GM19397 (cell line): ENCODE results near the gene NELL1.

Experiments
- ATAC-seq: cut with Tn5 transposase; IDR thresholded peaks from one replicate; pipeline ENCODE4 v1.9.1; 2021; ENCODE audit warnings: mild to moderate bottlenecking, moderate library complexity; ENCODE audit not compliant: unreplicated experiment

Gene NELL1

DNA sequence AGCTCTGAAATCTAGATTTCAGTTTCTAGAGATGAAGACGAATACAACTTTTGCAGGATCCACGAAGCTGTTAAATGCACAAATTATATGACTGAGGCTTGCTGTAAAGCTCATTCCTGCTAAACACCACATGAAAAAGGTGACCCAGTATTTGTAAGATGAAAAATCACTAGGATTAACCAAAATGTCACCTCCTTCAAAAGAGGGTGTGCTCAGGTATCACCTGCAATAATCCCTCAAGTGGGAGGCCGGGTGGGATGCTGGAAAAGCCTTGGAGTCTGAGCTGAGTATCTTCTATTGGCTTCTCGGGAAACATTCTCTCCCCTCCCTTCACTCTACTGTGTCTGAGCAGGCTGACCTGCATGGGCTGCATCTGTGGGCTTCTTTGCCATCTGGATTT, 195.8 kb downstream of the NELL1 start:
- ATAC-seq = no peak

GRCh38 chr11:20869123-20869522, 199.7 kb downstream of the NELL1 start:
- no peak for ATAC-seq

DNA sequence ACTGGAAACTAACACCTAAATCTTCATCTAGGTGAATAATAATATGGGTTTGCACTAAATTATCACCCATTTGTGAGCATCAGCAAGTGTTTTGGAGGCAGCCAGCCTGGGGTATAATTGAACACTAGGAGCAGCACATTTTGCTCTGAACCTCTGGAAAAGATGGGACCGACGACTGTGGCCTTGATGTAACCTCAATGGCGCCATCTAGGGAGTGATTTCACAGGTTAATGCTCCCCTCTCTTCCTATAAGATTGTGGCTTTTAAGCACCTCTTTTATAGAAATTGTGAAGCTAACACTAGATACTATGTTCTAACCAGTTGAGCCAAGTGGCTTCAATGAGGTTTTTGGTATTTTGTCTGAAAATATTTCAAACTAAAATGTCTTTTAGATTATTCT, 203.7 kb downstream of the NELL1 start:
- no peak for ATAC-seq

DNA sequence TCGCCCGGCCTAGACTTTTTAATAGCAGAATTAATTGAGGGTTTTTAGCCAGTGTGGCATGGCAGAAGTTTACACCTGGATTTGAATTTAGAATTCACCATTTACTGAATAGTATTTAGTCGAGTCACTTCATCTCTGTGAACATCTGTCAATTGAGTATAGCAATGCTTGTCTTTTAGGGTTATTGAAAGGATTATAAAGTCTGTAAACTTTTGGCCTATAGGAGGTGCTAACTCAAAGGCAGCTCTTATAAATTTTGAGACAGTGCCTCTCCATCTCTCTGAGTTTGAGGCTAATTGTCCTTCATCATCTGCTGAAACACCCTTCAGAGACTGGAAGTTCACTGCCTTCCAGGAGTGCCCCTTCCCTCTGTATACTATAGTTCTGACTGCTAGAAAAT, 205.0 kb downstream of the NELL1 start:
- no peak for ATAC-seq

DNA sequence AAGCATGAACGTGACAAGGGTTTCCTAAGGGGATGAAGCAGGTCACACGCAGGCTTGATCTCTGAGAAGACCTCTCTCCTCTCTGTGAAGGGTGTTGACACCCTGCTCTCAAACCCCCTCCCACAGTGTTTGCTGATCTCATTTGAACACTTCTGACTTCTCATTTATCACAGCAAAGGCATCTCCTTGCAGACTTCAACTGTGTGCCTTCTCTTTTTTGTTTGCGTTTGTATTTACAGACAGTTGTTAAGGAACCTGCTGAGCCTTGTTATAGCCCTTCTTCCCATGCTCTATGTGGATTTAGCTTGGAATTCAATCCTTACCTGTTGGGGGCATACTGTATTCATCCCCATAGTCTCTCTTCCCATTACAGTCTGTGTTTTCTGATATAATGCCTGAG, 206.5 kb downstream of the NELL1 start:
- ATAC-seq = no peak

DNA sequence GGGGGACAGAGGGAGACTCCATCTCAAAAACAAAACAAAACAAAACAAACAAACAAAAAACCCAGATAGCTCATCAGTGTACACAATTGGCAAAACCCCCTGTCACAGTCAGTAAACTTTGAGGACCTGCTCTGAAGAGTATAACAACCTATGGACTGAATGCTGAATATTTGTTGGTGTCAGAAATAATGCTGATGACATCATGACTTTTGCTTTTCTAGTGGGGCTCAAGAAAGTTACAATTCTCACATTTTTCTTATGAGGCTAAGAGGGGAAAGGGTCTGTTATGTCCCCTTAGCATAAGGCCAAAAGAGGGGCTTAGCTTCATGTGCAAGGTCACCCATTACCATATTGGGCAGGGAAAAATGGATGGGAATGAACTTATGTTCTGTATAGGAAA, 207.4 kb downstream of the NELL1 start:
- no peak for ATAC-seq

GRCh38 chr11:20880094-20880493, 210.7 kb downstream of the NELL1 start:
- ATAC-seq = no peak

DNA sequence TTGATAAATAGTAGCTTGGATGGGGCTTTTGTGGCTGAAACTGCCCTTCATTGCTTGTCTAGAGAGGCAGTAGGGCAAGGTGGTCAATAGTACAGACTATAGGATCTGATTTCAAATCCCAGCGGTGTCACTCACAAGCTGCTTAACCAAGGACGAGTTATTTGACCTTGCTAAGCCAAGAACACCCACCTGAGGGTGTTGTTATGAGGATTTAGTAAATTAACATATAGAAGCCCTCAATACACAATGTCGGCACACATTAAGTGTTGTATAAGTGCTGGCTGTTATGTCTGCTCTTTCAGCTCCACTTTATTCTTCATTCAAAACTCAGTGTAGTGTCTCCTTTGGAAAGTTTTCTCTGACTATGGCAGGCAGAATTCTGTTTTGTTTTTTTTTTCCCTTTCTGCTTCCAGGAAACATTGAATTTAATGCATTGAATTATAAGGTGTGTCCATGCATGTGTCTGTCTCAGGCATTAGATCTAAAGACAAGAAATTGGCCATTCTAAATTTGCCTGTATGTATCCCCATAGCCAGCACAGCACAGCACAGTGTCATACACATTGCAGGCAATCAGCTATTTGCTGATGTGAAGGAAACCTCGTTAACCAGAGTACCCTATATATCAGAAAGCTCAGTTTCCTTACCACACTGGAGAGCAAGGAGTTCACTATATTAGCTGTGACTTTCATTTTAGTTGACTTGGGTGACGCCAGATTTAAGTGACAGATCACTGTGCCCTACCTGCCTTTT, 212.1 kb downstream of the NELL1 start:
- ATAC-seq = no peak

DNA sequence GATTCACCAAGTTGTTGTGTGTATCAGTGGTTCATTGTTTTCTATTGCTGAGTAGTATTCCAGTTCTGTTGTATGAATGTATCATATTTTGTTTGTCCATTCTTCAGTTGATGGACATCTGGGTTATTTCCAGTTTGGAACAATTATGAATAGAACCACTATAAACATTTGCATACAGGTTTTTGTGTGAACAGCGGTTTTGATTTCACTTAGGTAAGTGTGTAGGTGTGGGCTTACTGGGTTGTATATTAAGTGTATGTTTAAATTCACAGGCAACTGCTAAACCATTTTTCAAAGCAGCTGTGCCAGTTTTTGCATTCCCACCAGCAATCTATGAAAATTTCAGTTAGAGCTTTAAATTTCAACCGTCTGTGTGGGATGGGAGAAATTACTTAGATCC, 217.8 kb downstream of the NELL1 start:
- ATAC-seq = no peak

DNA sequence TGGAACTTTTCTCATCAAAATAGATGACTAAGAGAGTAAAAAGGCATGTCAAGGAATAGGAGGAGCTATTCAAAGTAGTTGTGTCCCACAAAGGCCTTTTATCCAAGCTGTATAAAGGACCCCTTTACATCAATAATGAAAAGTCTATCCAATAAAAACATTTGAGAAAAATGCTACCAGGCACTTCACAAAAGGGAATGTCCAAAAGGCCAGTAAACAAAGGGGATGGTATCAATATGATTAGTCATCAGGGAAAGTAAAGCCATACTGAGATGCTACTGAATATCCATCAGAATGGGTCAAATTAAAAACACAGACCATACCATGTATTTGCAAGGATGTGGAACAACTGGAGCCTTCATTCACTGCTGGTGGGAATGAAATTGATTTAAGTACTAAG, 224.9 kb downstream of the NELL1 start:
- ATAC-seq = no peak

DNA sequence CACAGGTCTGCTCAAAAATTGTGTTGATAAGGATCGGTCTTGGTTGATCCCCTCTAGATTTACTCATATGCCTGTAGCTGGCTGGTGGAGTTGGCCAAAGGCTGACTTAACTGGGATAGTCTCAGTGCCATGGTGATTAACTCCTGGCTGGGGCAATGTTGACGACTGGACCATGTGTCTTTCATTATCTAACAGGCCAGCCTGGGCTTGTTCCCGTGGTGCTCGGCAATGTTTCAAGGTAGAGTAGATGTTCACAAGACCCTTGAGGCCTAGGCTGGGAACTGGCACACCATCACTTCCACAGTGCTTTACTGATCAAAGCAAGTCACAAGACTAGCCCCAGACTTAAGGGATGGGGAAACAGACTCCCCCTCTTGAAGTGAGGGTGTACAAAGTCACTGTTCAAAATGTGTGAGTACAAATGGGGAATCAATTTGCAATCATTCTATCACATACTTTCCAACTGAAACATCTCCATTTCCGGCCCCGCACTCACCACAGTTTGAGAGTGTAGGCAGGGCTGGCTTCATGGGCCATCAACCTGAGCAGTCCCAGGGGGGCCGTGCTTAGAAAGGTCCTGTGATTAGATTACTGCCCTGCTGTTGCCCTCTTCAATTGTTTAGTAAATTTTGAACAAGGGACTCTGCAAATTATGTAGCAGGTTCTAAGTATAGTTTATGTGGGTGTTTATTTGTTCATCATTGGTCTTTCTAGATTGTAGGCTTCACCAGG, 240.8 kb downstream of the NELL1 start:
- ATAC-seq = no peak

- ATAC-seq = no peak
Observed at GRCh38 chr11:20910733-20911132, 241.3 kb downstream of the NELL1 start.

GRCh38 chr11:20912065-20912821, 242.9 kb downstream of the NELL1 start:
- no peak for ATAC-seq

- ATAC-seq = no peak
Observed at GRCh38 chr11:20912922-20913512, 243.6 kb downstream of the NELL1 start.

- no peak for ATAC-seq
Observed at GRCh38 chr11:20917306-20917705, 247.9 kb downstream of the NELL1 start.

DNA sequence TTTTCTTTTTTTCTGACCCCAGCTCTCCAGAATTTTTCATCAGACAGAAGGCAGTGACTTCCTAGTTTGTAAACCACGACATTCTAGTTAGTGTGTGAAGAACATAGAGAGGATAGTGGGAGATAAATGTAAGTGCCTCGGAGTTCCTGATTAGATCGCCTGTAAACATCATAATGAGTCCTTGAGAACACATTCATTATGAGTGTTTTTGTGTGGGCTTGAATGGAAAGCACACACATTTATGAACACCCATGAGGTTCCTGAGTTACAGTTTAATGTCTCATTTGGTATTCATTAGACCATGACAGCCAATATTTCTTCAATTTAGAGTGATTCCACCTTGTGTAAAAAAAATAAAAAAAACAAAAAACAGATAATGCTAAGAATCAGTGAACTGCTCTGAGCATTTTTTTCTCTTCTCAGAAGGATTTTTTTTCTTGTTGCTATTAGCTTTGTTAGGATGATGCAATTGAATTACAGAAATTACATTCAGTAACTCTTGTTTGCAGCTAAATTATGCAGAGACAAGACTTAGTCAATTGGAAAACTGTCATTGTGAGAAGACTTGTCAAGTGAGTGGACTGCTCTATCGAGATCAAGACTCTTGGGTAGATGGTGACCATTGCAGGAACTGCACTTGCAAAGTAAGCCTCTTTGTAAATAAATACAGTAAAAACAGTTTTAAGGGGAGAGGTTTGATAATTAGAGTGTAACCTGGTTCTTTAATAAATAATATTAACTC, 257.6 kb downstream of the NELL1 start:
- ATAC-seq = no peak

GRCh38 chr11:20931029-20931428, 261.6 kb downstream of the NELL1 start:
- ATAC-seq = no peak

DNA sequence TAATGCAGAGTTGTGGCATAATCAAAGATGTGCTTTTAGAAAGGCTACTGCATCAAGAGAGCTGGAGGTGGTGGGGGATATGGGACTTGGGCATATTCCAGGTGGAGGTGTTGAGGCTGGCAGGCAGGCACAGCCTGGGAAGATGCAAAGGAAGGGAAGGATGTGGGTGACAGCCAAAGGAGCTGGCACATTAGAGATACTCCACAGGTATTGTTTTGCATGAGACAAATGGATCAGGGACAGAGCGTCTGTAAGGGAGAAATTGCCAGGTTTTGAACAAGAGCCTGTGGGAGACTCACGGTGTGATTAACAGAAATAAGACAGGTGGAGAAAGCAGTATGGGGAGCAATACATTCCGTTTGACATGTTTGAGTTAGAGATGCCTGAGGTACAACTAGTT, 263.7 kb downstream of the NELL1 start:
- ATAC-seq = no peak

DNA sequence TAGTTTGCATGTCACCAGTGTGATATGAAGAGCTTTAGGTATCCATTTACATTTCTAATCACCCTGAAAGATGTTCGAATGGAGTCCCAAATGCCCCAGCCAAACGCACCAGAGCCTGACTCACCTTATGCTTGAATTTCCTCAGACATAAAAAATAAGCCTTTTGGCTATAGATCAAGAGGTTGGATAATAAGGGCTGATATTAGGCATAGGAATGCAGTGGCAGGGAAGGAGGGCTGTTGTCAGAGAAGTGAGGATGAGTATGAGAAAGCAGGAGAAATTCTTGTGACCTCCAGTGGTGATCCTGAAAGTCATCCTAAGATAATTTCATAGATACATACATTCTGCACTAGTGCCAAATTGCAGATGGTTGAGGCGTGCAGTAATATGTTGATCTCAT, 264.6 kb downstream of the NELL1 start:
- ATAC-seq = no peak

DNA sequence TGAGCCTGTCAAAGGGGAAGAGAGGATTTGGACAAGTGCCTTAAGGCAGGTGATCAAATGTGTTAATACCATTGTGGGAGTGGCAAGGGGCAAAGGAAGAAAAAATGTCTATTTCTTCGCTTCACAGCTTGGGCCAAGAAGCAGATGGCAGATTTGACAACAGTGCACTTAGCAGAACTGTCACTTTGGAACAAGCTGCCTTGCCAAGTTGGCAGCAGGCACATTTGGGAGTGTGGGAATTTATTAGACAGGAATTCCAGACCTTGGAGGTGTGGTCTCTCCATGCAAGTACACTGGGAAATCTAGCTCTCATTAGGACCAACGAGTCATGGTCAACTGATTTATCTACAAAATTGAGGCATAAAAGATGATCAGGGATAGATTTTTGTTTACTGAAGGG, 265.1 kb downstream of the NELL1 start:
- no peak for ATAC-seq

- ATAC-seq = no peak
Observed at GRCh38 chr11:20937826-20938225, 268.4 kb downstream of the NELL1 start.
